ENCODE measurements around the gene NT5C1A.

DNA sequence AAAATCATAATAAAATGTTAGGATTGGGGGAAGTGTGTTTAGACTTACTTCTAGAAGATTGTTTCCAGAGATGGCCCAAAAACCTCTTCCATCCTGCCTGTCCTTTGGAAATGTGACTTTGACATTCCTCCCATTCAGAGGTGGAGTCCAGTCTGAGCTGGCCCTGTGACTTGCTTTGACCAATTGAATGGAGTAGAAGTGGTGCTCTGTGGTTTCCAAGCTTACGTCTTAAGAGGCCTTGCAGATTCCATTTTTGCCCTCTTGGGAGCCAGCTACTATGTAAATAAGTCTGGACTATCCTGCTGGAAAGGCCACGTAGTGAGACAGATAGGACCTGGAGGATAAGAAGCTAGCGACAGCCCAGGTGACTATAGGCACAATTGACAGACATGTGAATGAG lies 1.3 kb upstream of the NT5C1A start:
- no peak for TF ChIP-seq GATA2 (IDR thresholded peaks at IDR 0.05; ENCODE audit: low read depth, low read length)
- no peak for TF ChIP-seq GATA3 (IDR thresholded peaks at IDR 0.05; ENCODE audit: low read depth, low read length)
